HEK293 (cell line): Measurements from ENCODE around the gene CELF4.
A peak's percentile ranks its signal among the peaks of the same experiment; 100 is the strongest.

Source experiments
- CTCF ChIA-PET: fragments of 350-600 bp; formaldehyde crosslinking; extraction: SDS; loops from one replicate; lab custom pipeline; 2021; ENCODE audit warnings: antibody characterized with exemption; lab: Yijun Ruan, JAX
- POLR2A ChIA-PET: fragments of 300-600 bp; formaldehyde crosslinking; extraction: SDS; loops from one replicate; lab custom pipeline; 2020; ENCODE audit warnings: antibody characterized with exemption, inconsistent platforms; lab: Yijun Ruan, JAX
- H3K27ac ChIP-seq: fragments of 200-500 bp; sonication (Bioruptor generic); 2 replicates; pipeline ENCODE4 v1.5.1; 2014; ENCODE audit warnings: low read depth, low read length, control low read depth, inconsistent platforms; ENCODE audit errors: extremely low read depth
- H3K36me3 ChIP-seq, 2 experiments: fragments of 200-500 bp in 1 of 2; sonication (Bioruptor generic) in 1 of 2; 1 replicate in 1 of 2; 2 replicates in 1 of 2; pipeline ENCODE4 v1.5.1; 2014 to 2017; ENCODE audit warnings: inconsistent platforms in 2 of 2, low read length in 2 of 2; ENCODE audit not compliant: control insufficient read depth in 2 of 2, insufficient read depth in 1 of 2
- H3K4me1 ChIP-seq: fragments of 200-500 bp; sonication (Bioruptor generic); 2 replicates; pipeline ENCODE4 v1.5.1; 2014; ENCODE audit warnings: mild to moderate bottlenecking, low read length, inconsistent platforms; ENCODE audit not compliant: control insufficient read depth, insufficient read depth
- H3K4me3 ChIP-seq: 2 replicates; pipeline ENCODE4 v1.5.1; 2011; ENCODE audit warnings: low read depth, mild to moderate bottlenecking, control low read depth, low read length, moderate library complexity
- H3K9me3 ChIP-seq: fragments of 200-500 bp; sonication (Bioruptor generic); 2 replicates; pipeline ENCODE4 v1.5.1; 2014; ENCODE audit warnings: low read depth, low read length, inconsistent platforms; ENCODE audit not compliant: control insufficient read depth, insufficient read depth
- GFI1B ChIP-seq: fragments of 450-650 bp; formaldehyde crosslinking; IDR thresholded peaks from 2 replicates; pipeline ENCODE4 v1.5.1; 2016; ENCODE audit warnings: missing biosample characterization, missing genetic modification characterization
- PBX3 ChIP-seq: sonication (generic); formaldehyde crosslinking; IDR thresholded peaks from 2 replicates; pipeline ENCODE4 v1.8.1; 2022; ENCODE audit warnings: mild to moderate bottlenecking, moderate library complexity, missing genetic modification reagents
- PRDM10 ChIP-seq: fragments of 450-650 bp; formaldehyde crosslinking; IDR thresholded peaks from 2 replicates; pipeline ENCODE4 v1.5.1; 2016; ENCODE audit warnings: missing biosample characterization, missing genetic modification characterization
- PRDM2 ChIP-seq: fragments of 450-650 bp; formaldehyde crosslinking; IDR thresholded peaks from 2 replicates; pipeline ENCODE4 v1.5.1; 2016; ENCODE audit warnings: missing biosample characterization, missing genetic modification characterization, borderline replicate concordance
- ZBTB44 ChIP-seq: fragments of 450-650 bp; IDR thresholded peaks from 2 replicates; pipeline ENCODE4 v1.5.1; 2018; ENCODE audit warnings: missing biosample characterization, mild to moderate bottlenecking, missing genetic modification characterization
- ZFP69B ChIP-seq: fragments of 450-650 bp; formaldehyde crosslinking; IDR thresholded peaks from 2 replicates; pipeline ENCODE4 v1.5.1; 2016; ENCODE audit warnings: missing biosample characterization, missing genetic modification characterization
- ZNF138 ChIP-seq: fragments of 450-650 bp; formaldehyde crosslinking; IDR thresholded peaks from 2 replicates; pipeline ENCODE4 v1.5.1; 2016; ENCODE audit warnings: missing biosample characterization, missing genetic modification characterization, borderline replicate concordance
- ZNF157 ChIP-seq: fragments of 450-650 bp; formaldehyde crosslinking; IDR thresholded peaks from 2 replicates; pipeline ENCODE4 v1.5.1; 2016; ENCODE audit warnings: missing biosample characterization, missing genetic modification characterization
- ZNF24 ChIP-seq: fragments of 450-650 bp; formaldehyde crosslinking; IDR thresholded peaks from 2 replicates; pipeline ENCODE4 v1.5.1; 2016; ENCODE audit warnings: missing biosample characterization, missing genetic modification characterization
- ZNF366 ChIP-seq: fragments of 450-650 bp; formaldehyde crosslinking; conservative IDR thresholded peaks from 2 replicates; pipeline ENCODE4 v1.5.1; 2016; ENCODE audit warnings: missing biosample characterization, missing genetic modification characterization
- ZNF394 ChIP-seq: fragments of 450-650 bp; formaldehyde crosslinking; IDR thresholded peaks from 2 replicates; pipeline ENCODE4 v1.5.1; 2016; ENCODE audit warnings: missing biosample characterization, missing genetic modification characterization, mild to moderate bottlenecking, moderate library complexity, borderline replicate concordance
- ZNF792 ChIP-seq: fragments of 450-650 bp; formaldehyde crosslinking; IDR thresholded peaks from 2 replicates; pipeline ENCODE4 v1.5.1; 2016; ENCODE audit warnings: missing biosample characterization, missing genetic modification characterization
- ZSCAN16 ChIP-seq: fragments of 450-650 bp; formaldehyde crosslinking; IDR thresholded peaks from 2 replicates; pipeline ENCODE4 v1.5.1; 2016; ENCODE audit warnings: missing biosample characterization, missing genetic modification characterization

CELF4 gene

GRCh38 chr18:37578886-37579513, 13.4 kb upstream of the CELF4 start (continued):
- TF ChIP-seq PRDM2 (tag by site-specific recombination) = no peak
- TF ChIP-seq ZNF366 (tag by site-specific recombination) = 0 out of 2 replicates have a peak, but pooled peaks have one; percentile 38
- TF ChIP-seq, all 188 proteins: peak for 2

- POLR2A ChIA-PET = no interaction called here
- TF ChIP-seq ZSCAN16 (tag by site-specific recombination) (no peak), ZBTB44 (tag by site-specific recombination) (no peak), PRDM10 (tag by site-specific recombination) (no peak), ZNF24 (tag by site-specific recombination) (no peak), ZNF138 (tag by site-specific recombination) (no peak), GFI1B (no peak), PBX3 (CRISPR knock-in tag) (no peak), ZNF394 (no peak), ZFP69B (tag by site-specific recombination) (no peak), ZNF157 (no peak), ZNF792 (tag by site-specific recombination) (no peak)
- H3K36me3 ChIP-seq = no peaks in the 10 kb centered on the region
- no peaks in the 10 kb centered on the region for H3K9me3 ChIP-seq
- H3K4me1 ChIP-seq = no peaks in the 10 kb centered on the region
- CTCF ChIA-PET = interaction anchor here (0.7 to 1.8 kb wide), 4 partner anchors 10 to 618 kb away, joined by 3 to 4 read pairs (median 4); no protein-coding TSS in a partner anchor
- no peak overlapping the region for H3K27ac ChIP-seq
- no peak overlapping the region for H3K4me3 ChIP-seq
These were observed 12.6 kb upstream of the CELF4 start for GRCh38 chr18:37578182-37578678.
